Right renal cortex interstitium (tissue), 3 donors: ENCODE measurements around the gene DOK4. TPM values are rescaled to one million over a fixed set of nuclear protein-coding genes. Genes with fewer than 3 reads are reported as not detected.
"Not testable (repeated sequence)": the region's sequence is repeated elsewhere in the genome, so short reads cannot be mapped to it uniquely, and the experiment has no call there.

Experiments used
- DNase-seq, 3 donors: peaks; one replicate each; pipeline ENCODE4 v3.0.0-alpha.2; 2013; ENCODE audit warnings: low read depth in 3 of 3, low spot score in 2 of 3
- polyA plus RNA-seq, 3 donors: library from polyadenylated mRNA; unstranded; fragments of 120-200 nt; gene quantifications; one replicate each; pipeline ENCODE4 v1.2.1, GENCODE V29; 2013; ENCODE audit not compliant: insufficient read length in 3 of 3

The DOK4 gene
- polyA plus RNA-seq, 3 donors: 27.4 to 35.1 (median 32.3) TPM

- DNase-seq: peak in 1 of 3 donors; percentile 73
Observed at GRCh38 chr16:57462209-57462977, 23.9 kb downstream of the DOK4 start, which contains the start of gene POLR2C. TSS of gene POLR2C (plus strand) at chr16:57462679. CDS start at chr16:57462725, 46 bp downstream.

- no peak for DNase-seq
Observed at GRCh38 chr16:57452021-57452420, 34.3 kb downstream of the DOK4 start.

- DNase-seq: peak; percentile 76 to 90 (median 85)
Observed at GRCh38 chr16:57447186-57447962, 38.9 kb downstream of the DOK4 start, which contains the start of the genes CIAPIN1 and COQ9. TSS of gene CIAPIN1 (minus strand) at chr16:57447385. CDS start at chr16:57440928, 6,457 bp downstream. TSS of gene COQ9 (plus strand) at chr16:57447479. CDS start at chr16:57447506, 27 bp downstream.

- peak in 1 of 3 donors; percentile 10 for DNase-seq
Observed at GRCh38 chr16:57446531-57447185, 39.6 kb downstream of the DOK4 start.

- DNase-seq: no peak
Observed at GRCh38 chr16:57445510-57445909, 40.8 kb downstream of the DOK4 start.

- no peak for DNase-seq
Observed at GRCh38 chr16:57444711-57445110, 41.6 kb downstream of the DOK4 start.

- not testable (repeated sequence) for DNase-seq
Observed at GRCh38 chr16:57440551-57440950, 45.7 kb downstream of the DOK4 start.

GRCh38 chr16:57439947-57440346 lies 46.3 kb downstream of the DOK4 start:
- DNase-seq: not testable (repeated sequence)

GRCh38 chr16:57435838-57436237 lies 50.5 kb downstream of the DOK4 start:
- DNase-seq: no peak

- DNase-seq: no peak
Observed at GRCh38 chr16:57434003-57434402, 52.3 kb downstream of the DOK4 start.

- no peak for DNase-seq
Observed at GRCh38 chr16:57432989-57433388, 53.3 kb downstream of the DOK4 start.

GRCh38 chr16:57432505-57432904 lies 53.8 kb downstream of the DOK4 start:
- no peak for DNase-seq

- no peak for DNase-seq
Observed at GRCh38 chr16:57430955-57431354, 55.3 kb downstream of the DOK4 start.

- DNase-seq: no peak
Observed at GRCh38 chr16:57427824-57428223, 58.5 kb downstream of the DOK4 start.

GRCh38 chr16:57427307-57427706 lies 59.0 kb downstream of the DOK4 start:
- no peak for DNase-seq

- no peak for DNase-seq
Observed at GRCh38 chr16:57426356-57426755, 59.9 kb downstream of the DOK4 start.

- no peak for DNase-seq
Observed at GRCh38 chr16:57424583-57424982, 61.7 kb downstream of the DOK4 start.

- no peak for DNase-seq
Observed at GRCh38 chr16:57423152-57423551, 63.1 kb downstream of the DOK4 start.

- peak in 1 of 3 donors; percentile 53 for DNase-seq
Observed at GRCh38 chr16:57422026-57422944, 64.0 kb downstream of the DOK4 start.
